Measurements from ENCODE around the gene ADAP1.
A peak's percentile ranks its signal among the peaks of the same experiment; 100 is the strongest.
"Not testable (repeated sequence)": the region's sequence is repeated elsewhere in the genome, so short reads cannot be mapped to it uniquely, and the experiment has no call there.

ADAP1 gene

DNA sequence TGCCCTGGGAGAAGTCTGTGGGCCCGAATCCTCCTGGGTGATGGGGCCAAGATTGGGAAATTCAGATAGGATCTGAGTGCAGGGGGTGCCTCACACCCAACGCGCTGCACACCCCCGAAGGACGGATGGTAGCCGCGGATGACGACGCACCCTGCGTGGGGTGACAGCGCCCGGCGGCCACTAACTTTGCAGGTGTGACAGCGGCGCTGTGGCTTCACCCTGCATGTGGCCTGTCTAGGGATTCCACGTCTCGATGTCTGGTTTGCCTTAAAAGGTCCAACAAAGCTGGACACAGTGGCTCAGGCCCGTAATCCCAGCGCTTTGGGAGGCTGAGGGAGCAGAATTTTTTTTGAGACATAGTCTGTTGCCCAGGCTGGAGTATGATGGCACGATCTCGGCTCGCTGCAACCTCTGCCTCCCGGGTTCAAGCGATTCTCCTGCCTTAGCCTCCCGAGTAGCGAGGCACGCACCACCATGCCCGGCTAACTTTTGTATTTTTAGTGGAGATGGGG, 18.6 kb downstream of the ADAP1 start:
- no peak for DNase-seq

GRCh38 chr7:935164-935873, 19.2 kb downstream of the ADAP1 start:
- DNase-seq: no peak

- no peak for DNase-seq
Measured at GRCh38 chr7:934469-935163, 19.9 kb downstream of the ADAP1 start.

- DNase-seq: no peak
Measured at GRCh38 chr7:932651-932975, 21.9 kb downstream of the ADAP1 start.

DNA sequence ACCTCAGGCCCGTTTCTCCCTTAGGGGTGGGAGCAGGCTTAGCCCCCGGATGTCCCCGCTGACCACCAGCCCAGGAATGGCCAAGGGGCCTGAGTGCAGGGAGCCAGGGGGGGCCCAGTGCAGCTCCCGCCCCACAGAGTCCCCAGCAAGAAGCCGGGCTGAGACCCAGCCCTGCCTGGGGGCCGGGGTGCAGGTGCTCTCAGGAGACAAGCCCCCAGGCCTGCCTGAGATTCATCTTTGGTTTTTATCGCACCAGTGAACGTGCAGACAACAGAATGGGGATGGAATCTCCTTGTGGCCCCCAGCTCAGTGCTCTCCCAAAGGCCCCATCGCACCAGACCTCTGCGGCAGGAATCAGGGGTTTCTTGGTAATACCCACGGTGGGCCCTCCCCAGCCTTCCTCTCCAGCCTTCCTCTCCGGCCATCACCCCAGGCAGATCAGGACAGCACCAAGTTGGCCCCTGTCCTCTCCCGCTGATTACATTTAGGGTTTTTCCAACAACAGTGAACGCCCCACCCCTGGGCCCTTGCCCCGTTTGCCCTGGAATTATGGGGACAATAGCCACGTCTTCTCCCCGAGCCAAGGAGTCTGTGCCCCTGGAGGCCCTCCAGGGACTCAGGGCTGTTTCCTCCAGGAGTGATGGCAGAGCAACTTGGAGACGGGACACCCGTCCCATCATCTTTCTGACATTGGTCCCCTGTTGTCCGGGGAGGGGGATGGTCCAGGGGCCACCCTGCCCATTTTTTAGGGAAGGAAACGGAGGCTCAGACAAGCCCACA, 22.4 kb downstream of the ADAP1 start:
- DNase-seq: no peak

DNA sequence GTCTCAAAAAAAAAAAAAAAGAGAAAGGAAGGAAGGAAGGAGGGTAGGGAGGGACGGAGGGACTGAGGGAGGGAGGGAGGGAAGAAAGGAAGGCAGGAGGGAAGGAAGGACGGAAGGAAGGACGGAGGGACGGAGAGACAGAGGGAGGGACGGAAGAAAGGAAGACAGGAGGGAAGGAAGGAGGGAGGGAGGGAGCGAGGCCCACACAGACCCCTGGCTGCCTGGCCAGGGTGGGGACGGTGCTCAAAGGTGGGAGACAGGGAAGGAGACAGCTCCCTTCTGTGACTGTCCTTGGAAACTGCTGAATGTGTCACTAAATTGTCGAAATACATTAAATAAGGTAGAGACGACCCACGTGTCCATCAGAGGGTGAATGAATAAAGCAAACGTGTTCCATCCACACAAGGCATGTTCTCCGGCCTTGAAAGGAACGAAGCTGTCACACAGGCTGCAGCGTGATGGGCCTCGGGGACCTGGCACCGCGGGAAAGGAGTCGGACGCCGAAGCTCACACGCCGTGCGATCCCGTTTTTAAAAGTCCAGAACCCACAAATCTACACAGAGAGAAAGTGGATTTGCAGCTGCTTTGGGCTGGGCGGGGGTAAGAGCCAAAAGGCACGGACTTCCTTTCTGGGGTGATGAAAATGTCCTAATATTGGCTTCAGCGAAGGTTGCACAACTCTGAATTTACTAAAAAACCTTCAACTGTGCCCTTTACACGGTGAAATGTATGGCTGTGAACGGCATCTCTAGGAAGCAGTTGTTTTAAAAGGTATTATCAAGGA, 23.3 kb downstream of the ADAP1 start:
- peak; percentile 82 for DNase-seq

GRCh38 chr7:929311-929711, 25.2 kb downstream of the ADAP1 start:
- DNase-seq: no peak

DNA sequence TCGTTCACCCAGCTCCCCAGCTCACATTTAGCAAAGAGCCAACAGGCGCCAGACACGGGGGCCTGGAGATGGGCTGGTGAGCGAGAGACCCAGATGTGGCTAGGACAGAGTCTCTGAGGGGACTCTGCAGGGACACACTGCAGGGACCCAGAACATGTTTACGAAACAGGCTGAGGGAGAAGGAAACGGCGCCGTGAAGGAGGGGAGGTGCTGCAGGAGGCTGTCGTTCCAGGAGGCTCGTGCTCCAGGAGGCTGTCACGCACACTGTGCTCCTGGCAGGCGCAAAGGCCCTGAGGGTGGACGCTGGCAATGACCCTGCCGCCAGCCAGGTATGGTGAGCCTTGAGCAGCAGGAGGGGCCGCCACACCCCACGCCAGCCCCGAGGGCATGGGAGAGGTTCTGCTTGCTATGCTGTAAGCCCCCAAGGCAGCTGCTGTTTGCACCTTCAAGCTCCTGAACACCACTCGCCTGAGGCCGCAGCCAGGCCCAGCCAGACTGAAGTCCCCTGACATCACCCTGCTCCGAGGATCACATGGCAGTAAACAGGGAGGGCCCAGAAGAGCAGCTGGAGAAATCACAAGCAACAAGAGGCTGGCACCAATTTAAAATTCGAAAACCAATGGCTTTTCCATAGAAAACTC, 27.3 kb downstream of the ADAP1 start:
- DNase-seq: no peak

- DNase-seq: no peak
Measured at GRCh38 chr7:926061-927030, 28.1 kb downstream of the ADAP1 start.

DNA sequence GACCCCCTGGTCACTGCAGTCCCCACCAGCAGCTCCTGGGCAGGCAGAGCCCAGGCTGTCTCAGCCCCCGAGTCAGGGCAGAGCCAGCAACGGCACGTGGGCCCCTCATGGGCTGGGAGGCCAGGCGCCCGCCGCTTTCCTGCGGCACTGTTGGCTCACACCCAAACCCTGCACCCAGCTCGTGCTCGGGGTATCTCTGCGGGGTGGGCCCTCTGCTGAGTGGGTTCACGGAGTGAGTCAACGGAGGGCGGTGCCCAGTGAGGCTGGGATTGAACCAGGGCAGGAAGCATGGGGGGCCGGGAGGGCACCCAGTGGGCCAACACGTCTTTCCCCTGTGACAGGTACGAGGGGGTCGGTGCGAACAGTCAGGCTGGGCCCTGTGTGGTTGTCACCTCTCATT, 28.9 kb downstream of the ADAP1 start:
- peak; percentile 62 for DNase-seq

DNA sequence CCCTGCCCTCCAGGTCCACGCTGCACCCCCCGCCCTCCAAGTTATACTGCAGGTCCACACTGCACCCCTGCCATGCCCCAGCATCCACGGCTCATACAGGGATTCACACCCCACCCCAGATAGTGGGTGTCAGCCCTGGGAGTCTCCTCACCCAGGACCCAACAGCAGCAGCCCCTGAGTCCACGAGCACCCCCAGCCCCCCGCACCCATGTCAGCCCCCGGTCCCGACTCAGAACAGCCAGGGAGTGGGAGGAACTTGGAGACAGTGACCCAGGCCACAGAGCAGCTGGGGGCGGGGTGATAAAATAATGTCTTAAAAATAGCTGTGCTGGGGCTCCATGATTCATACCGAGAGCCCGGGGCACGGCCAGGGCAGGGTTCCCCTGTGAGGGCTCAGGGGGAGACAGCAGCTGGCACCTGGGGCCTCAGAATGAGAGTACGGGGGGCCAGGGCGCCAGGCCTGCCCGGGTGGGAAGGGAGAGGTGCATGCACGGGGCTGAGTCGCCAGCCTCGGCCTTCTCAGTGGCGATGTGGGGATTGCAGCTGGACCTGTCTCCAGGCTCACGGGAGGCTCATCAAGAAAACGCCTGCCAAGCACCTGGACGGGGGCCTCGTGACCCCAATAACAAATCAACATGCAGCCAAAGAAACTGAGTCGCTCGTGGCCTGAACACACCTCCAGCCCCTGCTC, 29.8 kb downstream of the ADAP1 start:
- DNase-seq: peak; percentile 82

DNA sequence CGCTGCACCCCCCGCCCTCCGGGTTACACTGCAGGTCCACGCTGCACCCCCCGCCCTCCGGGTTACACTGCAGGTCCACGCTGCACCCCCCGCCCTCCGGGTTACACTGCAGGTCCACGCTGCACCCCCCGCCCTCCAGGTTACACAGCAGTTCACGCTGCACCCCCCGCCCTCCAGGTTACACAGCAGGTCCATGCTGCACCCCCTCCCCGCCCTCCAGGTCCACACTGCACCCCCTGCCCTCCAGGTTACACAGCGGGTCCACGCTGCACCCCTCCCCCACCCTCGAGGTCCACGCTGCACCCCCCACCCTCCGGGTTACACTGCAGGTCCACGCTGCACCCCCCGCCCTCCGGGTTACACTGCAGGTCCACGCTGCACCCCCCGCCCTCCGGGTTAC, 30.4 kb downstream of the ADAP1 start:
- not testable (repeated sequence) for DNase-seq

GRCh38 chr7:923108-924041, 31.1 kb downstream of the ADAP1 start:
- peak; percentile 96 for DNase-seq

DNA sequence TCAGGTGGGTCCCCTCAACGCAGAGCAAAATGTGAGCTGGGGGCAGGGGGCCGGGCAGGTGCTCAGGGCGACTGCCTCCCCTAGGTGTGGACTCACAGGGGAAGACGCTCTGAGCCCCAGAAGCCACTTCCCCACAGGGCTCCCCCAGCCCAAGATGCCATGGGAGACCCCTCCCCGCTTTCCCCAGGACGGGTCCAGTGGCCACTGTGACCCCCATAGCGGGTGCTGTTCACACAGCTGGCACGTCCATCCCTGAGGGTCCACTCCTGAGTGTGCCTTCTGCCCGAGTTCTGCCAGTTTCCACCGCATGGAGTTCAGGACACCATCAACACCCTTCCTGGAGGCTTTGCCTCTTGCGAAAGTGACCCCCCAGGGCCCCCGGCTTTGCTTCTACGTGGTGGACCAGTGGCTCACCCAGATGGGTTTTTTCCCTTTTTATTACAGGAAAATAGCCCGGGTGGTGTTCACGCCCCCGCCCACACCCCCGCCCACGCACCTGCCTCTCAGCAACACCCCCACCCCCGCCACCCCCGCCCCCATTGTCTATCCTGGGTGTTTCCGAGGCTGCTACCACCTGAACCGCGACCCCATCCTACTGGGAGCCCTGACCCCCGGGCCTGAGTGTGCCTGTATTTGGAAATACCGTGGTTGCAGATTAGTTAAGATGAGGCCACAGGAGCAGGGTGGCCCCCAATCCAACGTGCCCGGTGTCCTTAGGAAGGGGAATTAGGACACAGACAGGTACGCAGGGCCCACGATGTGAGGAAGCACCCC, 32.0 kb downstream of the ADAP1 start:
- DNase-seq: peak; percentile 41

DNA sequence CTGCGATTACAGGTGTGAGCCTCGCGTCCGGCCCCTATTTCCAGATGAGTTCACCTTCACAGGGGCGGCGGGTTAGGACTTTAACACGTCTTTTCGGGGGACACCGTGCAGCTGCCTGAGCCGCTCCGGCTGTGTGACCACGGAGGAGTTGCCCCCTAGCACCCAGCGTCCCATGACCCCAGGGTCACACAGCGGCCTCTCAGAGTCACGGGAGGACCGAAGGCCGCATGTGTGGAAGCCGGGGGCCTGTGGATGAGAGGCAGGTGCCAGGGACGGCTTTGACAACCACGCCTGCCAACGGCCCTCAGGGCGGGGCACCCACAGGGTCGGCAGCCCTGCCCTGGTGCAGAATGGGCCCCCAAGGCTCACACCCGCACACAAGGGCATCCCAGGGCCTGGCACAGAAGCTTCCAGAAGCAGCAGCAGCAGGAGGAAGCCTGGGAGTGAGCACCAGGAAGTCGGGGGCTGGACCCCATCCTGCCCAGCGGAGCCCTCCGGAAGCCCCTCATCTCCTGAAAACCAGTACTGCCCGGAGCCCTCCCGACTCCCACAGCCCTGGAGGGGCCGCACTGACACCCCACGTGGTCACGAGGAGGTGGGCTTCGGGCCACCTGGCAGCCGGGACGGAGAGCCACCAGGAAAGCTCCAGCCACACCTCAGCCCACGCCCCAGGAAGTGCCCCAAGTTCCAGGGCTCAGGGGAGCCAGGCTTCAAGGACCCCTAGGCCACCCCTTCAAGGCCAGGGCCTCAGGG, 32.7 kb downstream of the ADAP1 start:
- DNase-seq: no peak

DNA sequence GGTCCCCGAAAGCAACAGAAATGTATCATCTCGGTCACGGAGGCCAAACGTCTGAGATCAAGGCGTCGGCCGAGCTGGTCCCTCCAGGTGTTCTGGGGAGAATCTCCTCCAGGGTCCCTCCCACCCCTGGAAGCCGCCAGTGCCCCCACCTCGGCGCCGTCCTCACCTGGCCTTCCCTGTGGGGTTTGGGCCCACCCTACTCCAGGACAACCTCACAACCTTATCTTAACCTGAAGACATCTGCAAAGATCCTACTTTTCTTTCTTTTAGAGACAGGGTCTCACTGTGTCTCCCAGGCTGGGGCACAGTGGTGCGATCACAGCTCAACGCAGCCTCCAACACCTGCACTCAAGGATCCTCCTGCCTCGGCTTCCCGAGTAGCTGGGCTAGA, 33.4 kb downstream of the ADAP1 start:
- DNase-seq: no peak

DNA sequence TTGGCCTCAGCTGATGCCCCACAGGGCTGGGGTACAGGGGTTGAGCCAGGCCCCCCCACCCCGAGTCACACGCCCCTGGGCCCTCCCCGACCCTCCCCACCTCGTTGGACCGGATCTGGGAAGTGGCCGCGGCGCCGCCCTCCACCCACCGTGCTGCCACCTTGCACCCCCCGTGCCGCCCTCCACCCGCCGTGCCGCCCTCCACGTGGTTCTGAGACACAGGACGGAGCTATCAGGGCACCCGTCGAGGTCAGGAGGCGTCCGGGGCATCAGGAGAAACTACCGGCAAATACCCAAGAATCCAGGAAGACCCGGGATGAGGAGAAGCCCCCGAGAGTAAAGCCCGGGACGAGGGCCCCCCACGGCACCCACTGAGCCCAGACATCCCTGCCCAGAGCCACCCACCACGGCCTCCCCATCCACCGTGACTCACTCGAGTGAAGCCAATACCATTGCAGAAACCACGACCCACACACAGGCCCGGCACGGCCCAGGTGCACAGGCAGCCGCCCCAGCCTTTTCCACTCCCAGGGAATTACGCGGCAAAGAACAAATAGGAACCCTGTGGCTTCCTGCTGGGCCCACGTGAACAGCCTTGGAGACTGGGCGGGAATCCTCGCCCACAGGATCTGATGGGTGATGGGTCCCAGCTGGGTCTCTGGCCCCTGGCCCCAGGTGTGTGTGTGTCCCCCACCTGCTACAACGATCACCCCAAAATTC, 34.0 kb downstream of the ADAP1 start:
- no peak for DNase-seq

Measured in MV-4-11 (cell line).